Left cardiac atrium (tissue), 2 donors: Measurements from ENCODE around the gene ODR4. TPM values are rescaled to one million over a fixed set of nuclear protein-coding genes. Genes with fewer than 3 reads are reported as not detected.

Experiments used
- total RNA-seq, 2 donors: library from RNA; stranded (reverse); fragmentation: NEBNext Ultra II Directional; extraction: Animal tissue kit (Norgen Biotek cat#: 25700); gene quantifications; one replicate each; pipeline ENCODE4 v1.2.1, GENCODE V29; 2021
- donor health status: DM: no; HTN: yes; CAD: no; lungs with severe emphysema.
- donor health status: DM: yes; HTN: yes; CAD: no.

Gene ODR4
- total RNA-seq, 2 donors from 2014 or later: 13.3 to 15.7 TPM

Other genes with a start within 250 kb of the ODR4 start
- 10 to 100 TPM; 35.9 to 41.2 TPM for gene PRG4, start 79.6 kb upstream of the ODR4 start, total RNA-seq
- gene TPR, start 585 bp upstream of the ODR4 start, total RNA-seq: 10 to 100 TPM; 44.6 to 54.3 TPM
- not detected for gene PDC, start 85.3 kb downstream of the ODR4 start, total RNA-seq